Measurements from ENCODE around the gene VAV2. TPM values are rescaled to one million over a fixed set of nuclear protein-coding genes. Genes with fewer than 3 reads are reported as not detected.

VAV2 gene
- total and polyA plus RNA-seq, 12 donors: 2.9 to 7.1 (median 5.0) TPM

- WGBS, 2 donors: 89% methylated on average over 26 of the region's 26 CpGs
- ATAC-seq: no peak
- no peaks in the 10 kb centered on the region for H3K27me3 ChIP-seq
- peaks cover 0 to 58% (median 10%) of the 10 kb centered on the region in 9 donors for H3K36me3 ChIP-seq
- peak in 1 of 2 donors; percentile 1 for DNase-seq
- no peak overlapping the region for H3K27ac ChIP-seq
- intact Hi-C loops (cut with DNase I): no loop called here
- no peak overlapping the region for H3K4me3 ChIP-seq
- peaks cover 0 to 36% (median 12%) of the 10 kb centered on the region in 11 donors for H3K9me3 ChIP-seq
- H3K4me1 ChIP-seq: no peaks in the 10 kb centered on the region
- TF ChIP-seq, protein P1, sequence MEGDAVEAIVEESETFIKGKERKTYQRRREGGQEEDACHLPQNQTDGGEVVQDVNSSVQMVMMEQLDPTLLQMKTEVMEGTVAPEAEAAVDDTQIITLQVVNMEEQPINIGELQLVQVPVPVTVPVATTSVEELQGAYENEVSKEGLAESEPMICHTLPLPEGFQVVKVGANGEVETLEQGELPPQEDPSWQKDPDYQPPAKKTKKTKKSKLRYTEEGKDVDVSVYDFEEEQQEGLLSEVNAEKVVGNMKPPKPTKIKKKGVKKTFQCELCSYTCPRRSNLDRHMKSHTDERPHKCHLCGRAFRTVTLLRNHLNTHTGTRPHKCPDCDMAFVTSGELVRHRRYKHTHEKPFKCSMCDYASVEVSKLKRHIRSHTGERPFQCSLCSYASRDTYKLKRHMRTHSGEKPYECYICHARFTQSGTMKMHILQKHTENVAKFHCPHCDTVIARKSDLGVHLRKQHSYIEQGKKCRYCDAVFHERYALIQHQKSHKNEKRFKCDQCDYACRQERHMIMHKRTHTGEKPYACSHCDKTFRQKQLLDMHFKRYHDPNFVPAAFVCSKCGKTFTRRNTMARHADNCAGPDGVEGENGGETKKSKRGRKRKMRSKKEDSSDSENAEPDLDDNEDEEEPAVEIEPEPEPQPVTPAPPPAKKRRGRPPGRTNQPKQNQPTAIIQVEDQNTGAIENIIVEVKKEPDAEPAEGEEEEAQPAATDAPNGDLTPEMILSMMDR (IDR thresholded peaks at IDR 0.05): no peak
These were observed 228.6 kb downstream of the VAV2 start for GRCh38 chr9:133763272-133764183.

- 93 to 94% methylated on average over 19 of the region's 19 CpGs for WGBS, 2 donors
- no peak for ATAC-seq
- TF ChIP-seq, protein P1 (IDR thresholded peaks at IDR 0.05): no peak
- H3K27ac ChIP-seq: no peak overlapping the region
- peaks cover 0 to 1% (median 0%) of the 10 kb centered on the region in 7 donors for H3K27me3 ChIP-seq
- no peaks in the 10 kb centered on the region for H3K4me1 ChIP-seq
- H3K4me3 ChIP-seq: no peak overlapping the region
- peaks cover 0 to 34% (median 10%) of the 10 kb centered on the region in 11 donors for H3K9me3 ChIP-seq
- DNase-seq: peak in 1 of 2 donors; percentile 3
- intact Hi-C loops (cut with DNase I): no loop called here
- peaks cover 0 to 50% (median 8%) of the 10 kb centered on the region in 9 donors for H3K36me3 ChIP-seq
These were observed 229.4 kb downstream of the VAV2 start for GRCh38 chr9:133762488-133763271.

DNA sequence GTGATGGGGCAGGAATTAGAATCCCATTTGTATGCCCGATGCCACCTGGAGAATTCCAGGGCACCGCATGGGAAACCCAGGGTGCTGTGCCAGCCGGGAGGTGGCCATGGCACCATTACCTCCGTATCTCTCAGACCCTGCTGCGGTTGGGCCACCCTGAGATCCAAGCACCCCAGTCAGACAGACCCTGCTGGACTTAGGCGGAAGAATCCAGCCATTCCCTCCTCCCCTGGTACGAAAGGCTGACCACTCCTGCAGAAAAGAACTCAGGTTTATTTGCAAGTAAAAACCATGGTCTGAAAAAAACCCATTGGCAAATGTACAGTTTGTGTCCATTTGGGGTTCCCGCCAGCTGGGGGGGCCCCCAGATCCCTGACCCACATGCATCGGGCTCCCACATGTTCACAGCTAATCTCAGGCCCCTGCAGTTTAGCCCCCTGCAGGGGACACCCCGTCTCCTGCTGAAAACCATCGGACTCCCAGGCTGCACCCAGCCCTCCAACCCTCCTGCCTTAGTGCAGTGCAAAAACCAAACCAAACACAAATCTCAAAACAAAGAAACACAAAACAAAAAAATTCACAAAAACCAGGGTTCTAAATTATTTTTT, 230.4 kb downstream of the VAV2 start:
- no peak overlapping the region for H3K27ac ChIP-seq
- no peaks in the 10 kb centered on the region for H3K4me1 ChIP-seq
- intact Hi-C loops (cut with DNase I): no loop called here
- H3K36me3 ChIP-seq: peaks cover 0 to 41% (median 4%) of the 10 kb centered on the region in 9 donors
- H3K4me3 ChIP-seq: no peak overlapping the region
- peaks cover 0 to 7% (median 0%) of the 10 kb centered on the region in 7 donors for H3K27me3 ChIP-seq
- WGBS, 2 donors: 82 to 86% methylated on average over 11 of the region's 11 CpGs
- TF ChIP-seq, protein P1 (IDR thresholded peaks at IDR 0.05): no peak
- H3K9me3 ChIP-seq: peaks cover 0 to 25% (median 1%) of the 10 kb centered on the region in 11 donors
- DNase-seq: peak in 1 of 2 donors; percentile 2
- ATAC-seq: no peak
